WTC11 (cell line): Measurements from ENCODE around the gene ITPR3. TPM values are rescaled to one million over a fixed set of nuclear protein-coding genes. Genes with fewer than 3 reads are reported as not detected.

Experiments used
- ATAC-seq: fragments of 200-7000 bp; cut with Tn5 transposase; 2 replicates; pipeline ENCODE4 v1.10.0; 2021; ENCODE audit warnings: mild to moderate bottlenecking, moderate library complexity
- CTCF ChIA-PET: fragments of 300-600 bp; sonication (Branson Sonifier 250); formaldehyde crosslinking; loops from one replicate; lab custom pipeline; 2021; ENCODE audit warnings: antibody characterized with exemption; lab: Charles Lee
- POLR2A ChIA-PET: fragments of 350-600 bp; sonication (Branson Sonifier 250); formaldehyde crosslinking; loops from one replicate; lab custom pipeline; 2021; ENCODE audit warnings: antibody characterized with exemption; lab: Charles Lee
- DNase-seq: peaks from one replicate; pipeline ENCODE4 v3.0.0; 2021; ENCODE audit warnings: low spot score
- H3K27ac Mint-ChIP-seq: 2 replicates; pipeline ENCODE4 v1.8.0; 2021; ENCODE audit warnings: mixed read lengths
- H3K27me3 Mint-ChIP-seq: 2 replicates; pipeline ENCODE4 v1.8.0; 2021; ENCODE audit warnings: low read depth, mild to moderate bottlenecking, moderate library complexity, mixed read lengths
- H3K36me3 Mint-ChIP-seq: 2 replicates; pipeline ENCODE4 v1.8.0; 2021; ENCODE audit warnings: mixed read lengths
- H3K4me1 Mint-ChIP-seq: 2 replicates; pipeline ENCODE4 v1.8.0; 2022; ENCODE audit warnings: mixed read lengths
- H3K4me3 Mint-ChIP-seq: 2 replicates; pipeline ENCODE4 v1.8.0; 2021; ENCODE audit warnings: mild to moderate bottlenecking, moderate library complexity, mixed read lengths
- H3K9me3 Mint-ChIP-seq: 2 replicates; pipeline ENCODE4 v1.8.0; 2021; ENCODE audit warnings: mixed read lengths
- CREB1 ChIP-seq: sonication (generic); formaldehyde crosslinking; IDR thresholded peaks from 2 replicates; pipeline ENCODE4 v1.8.0; 2023; ENCODE audit warnings: mild to moderate bottlenecking, missing genetic modification reagents
- E2F1 ChIP-seq: sonication (generic); formaldehyde crosslinking; IDR thresholded peaks from 2 replicates; pipeline ENCODE4 v1.8.0; 2022; ENCODE audit warnings: mild to moderate bottlenecking, missing genetic modification reagents
- E2F4 ChIP-seq: sonication (generic); formaldehyde crosslinking; IDR thresholded peaks from 2 replicates; pipeline ENCODE4 v1.8.1; 2022; ENCODE audit warnings: low read depth, mild to moderate bottlenecking, moderate library complexity, missing genetic modification reagents, borderline replicate concordance
- HMGA2 ChIP-seq: fragments of 250-450 bp; sonication (Bioruptor Pico); IDR thresholded peaks from 2 replicates; pipeline ENCODE4 v1.4.0; 2021; ENCODE audit warnings: mild to moderate bottlenecking, moderate library complexity
- KAT7 ChIP-seq: sonication (generic); formaldehyde crosslinking; IDR thresholded peaks from 2 replicates; pipeline ENCODE4 v1.8.1; 2023; ENCODE audit warnings: missing genetic modification reagents, mild to moderate bottlenecking, borderline replicate concordance
- NFE2L1 ChIP-seq: sonication (generic); formaldehyde crosslinking; IDR thresholded peaks from 2 replicates; pipeline ENCODE4 v1.8.1; 2023; ENCODE audit warnings: missing genetic modification reagents
- NFYB ChIP-seq: sonication (generic); formaldehyde crosslinking; conservative IDR thresholded peaks from 2 replicates; pipeline ENCODE4 v1.8.0; 2022; ENCODE audit warnings: low read depth, missing genetic modification reagents
- PRDM15 ChIP-seq: sonication (generic); formaldehyde crosslinking; IDR thresholded peaks from 2 replicates; pipeline ENCODE4 v1.8.0; 2022; ENCODE audit warnings: missing genetic modification reagents
- PRRX2 ChIP-seq: fragments of 250-450 bp; sonication (Bioruptor Pico); IDR thresholded peaks from 2 replicates; pipeline ENCODE4 v1.8.0; 2021; ENCODE audit warnings: mild to moderate bottlenecking
- TEAD4 ChIP-seq: sonication (generic); formaldehyde crosslinking; IDR thresholded peaks from 2 replicates; pipeline ENCODE4 v1.8.0; 2022; ENCODE audit warnings: mild to moderate bottlenecking, missing genetic modification reagents
- USF2 ChIP-seq: sonication (generic); formaldehyde crosslinking; IDR thresholded peaks from 2 replicates; pipeline ENCODE4 v1.8.1; 2023; ENCODE audit warnings: mild to moderate bottlenecking, missing genetic modification reagents, moderate library complexity
- ZNF121 ChIP-seq: sonication (generic); formaldehyde crosslinking; IDR thresholded peaks from 2 replicates; pipeline ENCODE4 v1.8.0; 2023; ENCODE audit warnings: missing genetic modification reagents
- ZNF219 ChIP-seq: sonication (generic); formaldehyde crosslinking; IDR thresholded peaks from 2 replicates; pipeline ENCODE4 v1.8.0; 2023; ENCODE audit warnings: missing genetic modification reagents, mild to moderate bottlenecking, borderline replicate concordance
- ZNF281 ChIP-seq: sonication (generic); formaldehyde crosslinking; IDR thresholded peaks from 2 replicates; pipeline ENCODE4 v1.8.0; 2023; ENCODE audit warnings: mild to moderate bottlenecking, missing genetic modification reagents
- total RNA-seq: library from RNA; stranded (reverse); gene quantifications from 3 replicates; pipeline ENCODE4 v1.2.3, GENCODE V29; 2021
- TF ChIP-seq, protein P1 (sequence below): fragments of 200-600 bp; IDR thresholded peaks from 2 replicates; pipeline ENCODE4 v1.8.0; 2022; ENCODE audit warnings: antibody characterized with exemption
- TF ChIP-seq, protein P2 (sequence below): sonication (generic); formaldehyde crosslinking; IDR thresholded peaks from 2 replicates; pipeline ENCODE4 v1.8.0; 2022; ENCODE audit warnings: mild to moderate bottlenecking, missing genetic modification reagents

ITPR3 gene
- total RNA-seq, 1 experiment from 2014 or later = 47.3 TPM

GRCh38 chr6:33651403-33651802 lies 30.3 kb downstream of the ITPR3 start:
- H3K36me3 Mint-ChIP-seq = peaks cover 4% of the 10 kb centered on the region; the same call in 1 of the 2 replicates
- no peaks in the 10 kb centered on the region; the same call in 1 of the 2 replicates for H3K27me3 Mint-ChIP-seq
- no peaks in the 10 kb centered on the region for H3K9me3 Mint-ChIP-seq
- H3K4me1 Mint-ChIP-seq = peaks cover 3% of the 10 kb centered on the region
- TF ChIP-seq NFYB = no peak
- TF ChIP-seq PRDM15 = no peak
- TF ChIP-seq PRRX2 = no peak
- no peak for TF ChIP-seq KAT7 (CRISPR knock-in tag)
- no peak for TF ChIP-seq ZNF121 (CRISPR knock-in tag)
- TF ChIP-seq CREB1 (CRISPR knock-in tag) = no peak
- TF ChIP-seq, protein P1, sequence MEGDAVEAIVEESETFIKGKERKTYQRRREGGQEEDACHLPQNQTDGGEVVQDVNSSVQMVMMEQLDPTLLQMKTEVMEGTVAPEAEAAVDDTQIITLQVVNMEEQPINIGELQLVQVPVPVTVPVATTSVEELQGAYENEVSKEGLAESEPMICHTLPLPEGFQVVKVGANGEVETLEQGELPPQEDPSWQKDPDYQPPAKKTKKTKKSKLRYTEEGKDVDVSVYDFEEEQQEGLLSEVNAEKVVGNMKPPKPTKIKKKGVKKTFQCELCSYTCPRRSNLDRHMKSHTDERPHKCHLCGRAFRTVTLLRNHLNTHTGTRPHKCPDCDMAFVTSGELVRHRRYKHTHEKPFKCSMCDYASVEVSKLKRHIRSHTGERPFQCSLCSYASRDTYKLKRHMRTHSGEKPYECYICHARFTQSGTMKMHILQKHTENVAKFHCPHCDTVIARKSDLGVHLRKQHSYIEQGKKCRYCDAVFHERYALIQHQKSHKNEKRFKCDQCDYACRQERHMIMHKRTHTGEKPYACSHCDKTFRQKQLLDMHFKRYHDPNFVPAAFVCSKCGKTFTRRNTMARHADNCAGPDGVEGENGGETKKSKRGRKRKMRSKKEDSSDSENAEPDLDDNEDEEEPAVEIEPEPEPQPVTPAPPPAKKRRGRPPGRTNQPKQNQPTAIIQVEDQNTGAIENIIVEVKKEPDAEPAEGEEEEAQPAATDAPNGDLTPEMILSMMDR = no peak
- TF ChIP-seq ZNF219 (CRISPR knock-in tag) = no peak
- no peak for TF ChIP-seq TEAD4 (CRISPR knock-in tag)
- no peak for TF ChIP-seq E2F4 (CRISPR knock-in tag)
- no peak overlapping the region for H3K27ac Mint-ChIP-seq
- no peak for DNase-seq
- ChIA-PET POLR2A (no interaction called here), CTCF (interaction anchor here (0.6 to 2.2 kb wide), 5 partner anchors 15 to 71 kb away, joined by 4 to 8 read pairs (median 5); partner anchors contain the start of gene BAK1)
- H3K4me3 Mint-ChIP-seq = no peak overlapping the region
- ATAC-seq = no peak

GRCh38 chr6:33652002-33652401 lies 30.9 kb downstream of the ITPR3 start:
- Mint-ChIP-seq H3K36me3 (peaks cover 4% of the 10 kb centered on the region; the same call in 1 of the 2 replicates), H3K27ac (no peak overlapping the region), H3K4me1 (peaks cover 9% of the 10 kb centered on the region), H3K9me3 (no peaks in the 10 kb centered on the region), H3K27me3 (no peaks in the 10 kb centered on the region; the same call in 1 of the 2 replicates), H3K4me3 (no peak overlapping the region)
- no peak for ATAC-seq
- TF ChIP-seq E2F1 (CRISPR knock-in tag) = no peak
- TF ChIP-seq NFE2L1 (CRISPR knock-in tag) = no peak
- TF ChIP-seq HMGA2 (CRISPR knock-in tag) = no peak
- TF ChIP-seq, protein P2, sequence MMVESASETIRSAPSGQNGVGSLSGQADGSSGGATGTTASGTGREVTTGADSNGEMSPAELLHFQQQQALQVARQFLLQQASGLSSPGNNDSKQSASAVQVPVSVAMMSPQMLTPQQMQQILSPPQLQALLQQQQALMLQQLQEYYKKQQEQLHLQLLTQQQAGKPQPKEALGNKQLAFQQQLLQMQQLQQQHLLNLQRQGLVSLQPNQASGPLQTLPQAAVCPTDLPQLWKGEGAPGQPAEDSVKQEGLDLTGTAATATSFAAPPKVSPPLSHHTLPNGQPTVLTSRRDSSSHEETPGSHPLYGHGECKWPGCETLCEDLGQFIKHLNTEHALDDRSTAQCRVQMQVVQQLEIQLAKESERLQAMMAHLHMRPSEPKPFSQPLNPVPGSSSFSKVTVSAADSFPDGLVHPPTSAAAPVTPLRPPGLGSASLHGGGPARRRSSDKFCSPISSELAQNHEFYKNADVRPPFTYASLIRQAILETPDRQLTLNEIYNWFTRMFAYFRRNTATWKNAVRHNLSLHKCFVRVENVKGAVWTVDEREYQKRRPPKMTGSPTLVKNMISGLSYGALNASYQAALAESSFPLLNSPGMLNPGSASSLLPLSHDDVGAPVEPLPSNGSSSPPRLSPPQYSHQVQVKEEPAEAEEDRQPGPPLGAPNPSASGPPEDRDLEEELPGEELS (CRISPR knock-in tag) = no peak
- TF ChIP-seq ZNF281 = no peak
- no peak for TF ChIP-seq USF2 (CRISPR knock-in tag)
- ChIA-PET POLR2A (no interaction called here), CTCF (interaction anchor here (0.6 to 2.2 kb wide), 6 partner anchors 15 to 347 kb away, joined by 3 to 8 read pairs (median 4); partner anchors contain the start of gene BAK1)
- DNase-seq = no peak
